ENCODE data around the gene HRC. TPM values are rescaled to one million over a fixed set of nuclear protein-coding genes. Genes with fewer than 3 reads are reported as not detected.
A peak's percentile ranks its signal among the peaks of the same experiment; 100 is the strongest.

Gene HRC
- total and polyA plus RNA-seq, 2 of the 8 experiments (the other 6 are each of a cell fraction or from before 2014, with no cell fraction given), result 2.3 to 2.6 TPM

GRCh38 chr19:49149652-49150105 is 5.5 kb downstream of the HRC start (continued):
- TF ChIP-seq KDM5A (IDR thresholded peaks at IDR 0.05; ENCODE audit: low read length), result no peak
- no peak for TF ChIP-seq CHD2 (IDR thresholded peaks at IDR 0.05; ENCODE audit: low read length)
- no peak for TF ChIP-seq RNF2 (IDR thresholded peaks at IDR 0.05; ENCODE audit: borderline replicate concordance, low read depth, low read length, missing control alignments, poor library complexity, severe bottlenecking)
- peak; percentile 82 for TF ChIP-seq ATF2 (IDR thresholded peaks at IDR 0.05; ENCODE audit: low read length)
- no peak for TF ChIP-seq POU5F1 (IDR thresholded peaks at IDR 0.05; ENCODE audit: low read depth, low read length)
- TF ChIP-seq USF2 (IDR thresholded peaks at IDR 0.05; ENCODE audit: low read length), result no peak
- no peak for TF ChIP-seq TAF1 (IDR thresholded peaks at IDR 0.05; ENCODE audit: low read depth, low read length)
- TF ChIP-seq KDM4A (IDR thresholded peaks at IDR 0.05; ENCODE audit: low read depth, low read length, severe bottlenecking), result no peak
- peak; percentile 92 for TF ChIP-seq SAP30 (IDR thresholded peaks at IDR 0.05; ENCODE audit: insufficient read depth, insufficient replicate concordance, low read length)
- peak; percentile 62; the same call in 1 of the 2 replicates for TF ChIP-seq BRCA1 (IDR thresholded peaks at IDR 0.05; ENCODE audit: low read depth, low read length)
- no peak for TF ChIP-seq SP4 (IDR thresholded peaks at IDR 0.05; ENCODE audit: low read length)
- no peak for TF ChIP-seq SIRT6 (IDR thresholded peaks at IDR 0.05; ENCODE audit: low read length)
- no peak for TF ChIP-seq FOSL1 (IDR thresholded peaks at IDR 0.05; ENCODE audit: insufficient read depth, low read depth, low read length)

Measured in H1 (cell line).